Duodenal mucosa (tissue), 2 donors: Measurements from ENCODE around the gene SLC2A3.
"Not testable (repeated sequence)": the region's sequence is repeated elsewhere in the genome, so short reads cannot be mapped to it uniquely, and the experiment has no call there.

Source experiments
- H3K27ac ChIP-seq: one replicate; pipeline ENCODE4 v1.7.0; 2013; ENCODE audit warnings: low read depth, low read length
- H3K27me3 ChIP-seq, 2 donors: one replicate each; pipeline ENCODE4 v1.7.0; 2013; ENCODE audit warnings: low read length in 2 of 2, control low read depth in 1 of 2; ENCODE audit not compliant: insufficient read depth in 2 of 2, control insufficient read depth in 1 of 2
- H3K36me3 ChIP-seq, 2 donors: one replicate each; pipeline ENCODE4 v1.7.0; 2013; ENCODE audit warnings: low read length in 2 of 2, control low read depth in 1 of 2; ENCODE audit not compliant: insufficient read depth in 2 of 2, control insufficient read depth in 1 of 2
- H3K4me1 ChIP-seq, 2 donors: one replicate each; pipeline ENCODE4 v1.7.0; 2013; ENCODE audit warnings: low read length in 2 of 2, control low read depth in 1 of 2; ENCODE audit not compliant: insufficient read depth in 2 of 2, control insufficient read depth in 1 of 2
- H3K4me3 ChIP-seq, 2 donors: one replicate each; pipeline ENCODE4 v1.7.0; 2013; ENCODE audit warnings: low read length in 2 of 2, low read depth in 1 of 2
- H3K9ac ChIP-seq, 2 donors: one replicate each; pipeline ENCODE4 v1.7.0; 2013; ENCODE audit warnings: low read length in 2 of 2, low read depth in 1 of 2
- H3K9me3 ChIP-seq, 2 donors: one replicate each; pipeline ENCODE4 v1.7.0; 2013; ENCODE audit warnings: low read length in 2 of 2, control low read depth in 1 of 2; ENCODE audit not compliant: control insufficient read depth in 1 of 2

Gene SLC2A3

GRCh38 chr12:7951671-7952070, 15.7 kb upstream of the SLC2A3 start:
- Histone ChIP-seq H3K27me3 (no peaks in the 10 kb centered on the region), H3K9ac (no peak overlapping the region), H3K9me3 (no peaks in the 10 kb centered on the region), H3K4me1 (no peaks in the 10 kb centered on the region), H3K36me3 (no peaks in the 10 kb centered on the region), H3K4me3 (no peak overlapping the region), H3K27ac (no peak overlapping the region)

GRCh38 chr12:7950230-7950943, 14.4 kb upstream of the SLC2A3 start:
- H3K4me1 ChIP-seq, H3K9ac ChIP-seq, H3K4me3 ChIP-seq, H3K27ac ChIP-seq, H3K9me3 ChIP-seq, H3K27me3 ChIP-seq, H3K36me3 ChIP-seq: not testable (repeated sequence)

GRCh38 chr12:7948589-7949260, 12.7 kb upstream of the SLC2A3 start:
- Histone ChIP-seq H3K9ac (no peak overlapping the region), H3K36me3 (no peaks in the 10 kb centered on the region), H3K4me1 (no peaks in the 10 kb centered on the region), H3K27ac (no peak overlapping the region), H3K9me3 (no peaks in the 10 kb centered on the region), H3K27me3 (no peaks in the 10 kb centered on the region), H3K4me3 (no peak overlapping the region)

- Histone ChIP-seq H3K27ac (no peak overlapping the region), H3K27me3 (no peaks in the 10 kb centered on the region), H3K9me3 (no peaks in the 10 kb centered on the region), H3K4me3 (no peak overlapping the region), H3K36me3 (no peaks in the 10 kb centered on the region), H3K9ac (no peak overlapping the region), H3K4me1 (no peaks in the 10 kb centered on the region)
Measured at GRCh38 chr12:7947011-7947410, 11.0 kb upstream of the SLC2A3 start.

GRCh38 chr12:7944760-7945159, 8.8 kb upstream of the SLC2A3 start:
- H3K27me3 ChIP-seq, H3K36me3 ChIP-seq, H3K9me3 ChIP-seq, H3K4me1 ChIP-seq, H3K27ac ChIP-seq, H3K9ac ChIP-seq, H3K4me3 ChIP-seq: not testable (repeated sequence)

GRCh38 chr12:7940906-7941305, 4.9 kb upstream of the SLC2A3 start:
- no peak overlapping the region for H3K4me3 ChIP-seq
- no peaks in the 10 kb centered on the region for H3K27me3 ChIP-seq
- no peak overlapping the region for H3K9ac ChIP-seq
- H3K4me1 ChIP-seq = no peaks in the 10 kb centered on the region
- H3K36me3 ChIP-seq = no peaks in the 10 kb centered on the region
- H3K27ac ChIP-seq = no peak overlapping the region
- H3K9me3 ChIP-seq = no peaks in the 10 kb centered on the region

- Histone ChIP-seq H3K27ac (no peak overlapping the region), H3K4me1 (peaks cover 0 to 5% of the 10 kb centered on the region in 2 donors), H3K27me3 (no peaks in the 10 kb centered on the region), H3K4me3 (no peak overlapping the region), H3K36me3 (no peaks in the 10 kb centered on the region), H3K9ac (no peak overlapping the region), H3K9me3 (no peaks in the 10 kb centered on the region)
Measured at GRCh38 chr12:7937833-7938506, 2.0 kb upstream of the SLC2A3 start.

- Histone ChIP-seq H3K27ac (peak overlapping the region; percentile 70), H3K9ac (peak overlapping the region; percentile 69 to 92), H3K4me3 (peak overlapping the region; percentile 76 to 78), H3K27me3 (no peaks in the 10 kb centered on the region), H3K36me3 (peaks cover 0 to 9% of the 10 kb centered on the region in 2 donors), H3K4me1 (peaks cover 0 to 8% of the 10 kb centered on the region in 2 donors), H3K9me3 (no peaks in the 10 kb centered on the region)
Measured at GRCh38 chr12:7934889-7935492, 996 bp downstream of the SLC2A3 start.

- H3K9ac ChIP-seq = peak overlapping the region; percentile 69 to 92
- H3K4me3 ChIP-seq = peak overlapping the region; percentile 76 to 78
- no peak overlapping the region for H3K27ac ChIP-seq
- H3K9me3 ChIP-seq = no peaks in the 10 kb centered on the region
- H3K27me3 ChIP-seq = no peaks in the 10 kb centered on the region
- peaks cover 0 to 8% of the 10 kb centered on the region in 2 donors for H3K4me1 ChIP-seq
- H3K36me3 ChIP-seq = peaks cover 0 to 10% of the 10 kb centered on the region in 2 donors
Measured at GRCh38 chr12:7934091-7934888, 1.7 kb downstream of the SLC2A3 start.
